Activated T-cell treated with anti-CD3 and anti-CD28 coated beads, Interleukin-2, amount 50 U/mL, for 4 hours (primary cell): ENCODE data around the gene DTNB. TPM values are rescaled to one million over a fixed set of nuclear protein-coding genes. Genes with fewer than 3 reads are reported as not detected.
"Not testable (repeated sequence)": the region's sequence is repeated elsewhere in the genome, so short reads cannot be mapped to it uniquely, and the experiment has no call there.

Experiments used
- ATAC-seq, 2 donors: fragments of 200-7000 bp; cut with Tn5 transposase; one replicate each; pipeline ENCODE4 v1.10.0; 2021
- DNase-seq: peaks from one replicate; pipeline ENCODE4 v3.0.0-alpha.2; 2020
- H3K27me3 Mint-ChIP-seq: one replicate; pipeline ENCODE4 v1.8.0; 2021; ENCODE audit warnings: low read depth, mixed read lengths
- H3K36me3 Mint-ChIP-seq: one replicate; pipeline ENCODE4 v1.8.0; 2022; ENCODE audit warnings: mixed read lengths; ENCODE audit not compliant: insufficient read depth
- H3K4me1 Mint-ChIP-seq: one replicate; pipeline ENCODE4 v1.8.0; 2021; ENCODE audit warnings: low read depth, mixed read lengths
- H3K4me3 Mint-ChIP-seq: one replicate; pipeline ENCODE4 v1.8.0; 2021; ENCODE audit warnings: mild to moderate bottlenecking, moderate library complexity, mixed read lengths
- H3K9me3 Mint-ChIP-seq: one replicate; pipeline ENCODE4 v1.8.0; 2021; ENCODE audit warnings: mixed read lengths
- total RNA-seq, 3 donors: library from RNA; stranded (reverse); gene quantifications; one replicate each; pipeline ENCODE4 v1.2.1, GENCODE V29; 2021

Gene DTNB
- total RNA-seq, 3 donors from 2014 or later: 9.1 to 12.3 (median 11.2) TPM

DNA sequence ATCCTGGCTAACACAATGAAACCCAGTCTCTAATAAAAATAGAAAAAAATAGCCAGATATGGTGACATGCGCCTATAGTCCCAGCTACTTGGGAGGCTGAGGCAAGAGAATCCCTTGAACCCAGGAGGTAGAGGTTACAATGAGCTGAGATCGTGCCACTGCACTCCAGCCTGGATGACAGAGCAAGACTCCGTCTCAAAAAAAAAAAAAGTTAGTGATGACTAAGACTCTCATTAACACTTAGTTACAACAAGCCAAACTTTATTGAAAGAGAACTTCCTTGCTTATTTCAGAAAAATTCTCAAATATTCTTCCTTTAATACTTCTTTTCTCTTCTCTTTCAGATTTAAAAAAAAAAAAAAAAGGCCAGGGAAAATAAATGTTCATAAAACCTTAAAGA, 7.9 kb downstream of the DTNB start:
- H3K9me3 Mint-ChIP-seq, H3K27me3 Mint-ChIP-seq, ATAC-seq, DNase-seq, H3K36me3 Mint-ChIP-seq, H3K4me3 Mint-ChIP-seq: not testable (repeated sequence)
- H3K4me1 Mint-ChIP-seq: peaks cover 15% of the 10 kb centered on the region

DNA sequence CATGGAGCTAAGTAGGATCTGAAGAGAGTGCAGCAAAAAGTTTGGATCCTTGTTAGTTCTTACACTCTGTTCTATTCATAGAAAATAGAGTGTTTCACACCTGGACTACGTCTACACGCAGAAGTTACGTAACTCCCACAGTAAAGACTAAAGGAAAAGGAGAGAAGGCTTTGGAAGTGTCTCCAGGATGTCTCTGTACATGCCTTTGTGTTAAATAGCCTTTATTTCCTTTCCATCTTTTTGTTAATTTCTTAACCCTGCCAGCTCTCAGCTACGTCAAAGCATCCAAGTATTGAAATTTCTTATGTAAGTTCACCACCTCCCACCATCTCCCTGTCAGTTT, 8.4 kb downstream of the DTNB start:
- Mint-ChIP-seq H3K4me1 (peaks cover 17% of the 10 kb centered on the region), H3K36me3 (no peaks in the 10 kb centered on the region), H3K9me3 (no peaks in the 10 kb centered on the region), H3K4me3 (no peak overlapping the region), H3K27me3 (no peaks in the 10 kb centered on the region)
- ATAC-seq (no peak), DNase-seq (no peak)

DNA sequence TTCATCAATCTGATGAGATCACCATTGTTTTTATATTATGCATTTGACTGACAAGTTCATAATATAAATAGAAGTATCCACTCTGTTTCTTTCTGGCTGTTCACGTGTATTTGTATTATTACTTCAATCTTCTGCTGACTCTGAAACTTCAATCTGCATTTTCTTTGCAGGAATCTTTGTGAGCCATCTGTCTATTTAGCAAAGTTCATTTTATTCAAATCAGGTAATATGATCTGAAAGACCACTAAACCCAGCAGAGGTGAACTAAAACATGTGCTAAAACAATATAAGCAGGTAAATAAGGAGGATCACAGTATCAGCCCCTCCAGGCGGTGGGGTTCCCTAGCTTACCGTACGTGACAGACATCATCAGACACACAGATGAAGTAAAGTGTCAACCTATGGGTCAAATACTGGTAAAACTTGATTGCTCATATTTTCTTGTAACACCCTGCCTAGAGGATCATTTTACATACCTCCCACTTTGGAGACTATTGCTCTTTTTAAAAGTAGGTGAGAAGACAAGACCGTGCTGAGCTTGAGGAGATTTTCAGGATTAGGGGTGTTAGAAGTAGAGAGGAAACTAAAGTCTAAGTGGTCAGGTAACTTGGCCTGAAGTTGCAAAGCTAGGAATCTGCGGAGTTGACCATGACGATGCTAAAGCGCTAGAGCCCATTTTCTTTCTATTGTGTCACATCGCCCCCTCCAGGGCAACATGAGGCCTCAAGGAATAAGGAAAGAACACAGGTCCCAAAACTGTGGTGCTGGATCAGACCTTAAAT, 9.0 kb downstream of the DTNB start:
- ATAC-seq (peak in 1 of 2 donors; percentile 28), DNase-seq (no peak)
- H3K4me1 Mint-ChIP-seq: peaks cover 20% of the 10 kb centered on the region
- H3K4me3 Mint-ChIP-seq: no peak overlapping the region
- H3K9me3 Mint-ChIP-seq: no peaks in the 10 kb centered on the region
- no peaks in the 10 kb centered on the region for H3K36me3 Mint-ChIP-seq
- no peaks in the 10 kb centered on the region for H3K27me3 Mint-ChIP-seq

DNA sequence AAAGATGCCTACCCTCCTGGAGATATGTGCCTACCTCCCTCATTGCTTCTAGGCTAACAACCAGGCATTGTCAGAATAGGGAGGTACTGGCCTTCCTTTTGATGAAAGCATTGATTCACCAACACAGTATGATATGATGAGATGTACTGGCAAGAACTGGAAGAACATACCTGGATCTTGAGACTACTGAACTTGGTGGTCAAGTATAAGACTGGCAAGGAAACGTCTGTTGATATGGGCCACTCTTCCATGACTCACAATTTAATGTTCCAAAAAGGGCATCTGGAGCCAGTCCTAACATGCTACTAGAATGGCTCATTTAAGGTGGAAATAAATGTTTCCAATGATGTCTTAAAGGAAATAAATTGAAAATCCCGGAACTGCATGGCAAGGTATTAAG, 18.1 kb downstream of the DTNB start:
- no peak for DNase-seq
- peaks cover 15% of the 10 kb centered on the region for H3K4me1 Mint-ChIP-seq
- H3K36me3 Mint-ChIP-seq: peaks cover 6% of the 10 kb centered on the region
- no peaks in the 10 kb centered on the region for H3K27me3 Mint-ChIP-seq
- no peak overlapping the region for H3K4me3 Mint-ChIP-seq
- ATAC-seq: no peak
- H3K9me3 Mint-ChIP-seq: no peaks in the 10 kb centered on the region

DNA sequence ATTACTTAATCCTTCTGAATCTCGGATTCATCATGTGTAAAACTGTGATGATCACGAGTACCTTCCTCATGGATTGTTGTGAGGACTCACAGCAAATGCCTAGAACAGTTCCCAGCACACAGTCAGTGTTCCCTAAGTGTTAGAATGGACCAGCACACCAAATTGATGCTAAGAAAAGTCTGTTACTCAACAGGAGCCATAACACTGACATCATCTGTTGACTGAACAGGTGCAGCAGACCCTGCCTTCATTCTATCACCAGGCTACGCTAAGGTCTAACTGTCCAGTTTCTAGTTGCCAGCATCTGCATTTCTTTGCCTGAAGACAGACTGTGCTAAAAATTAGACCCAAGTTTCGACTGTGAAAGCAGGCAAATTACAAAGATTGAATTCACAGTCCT, 18.6 kb downstream of the DTNB start:
- ATAC-seq: no peak
- DNase-seq: no peak
- no peaks in the 10 kb centered on the region for H3K9me3 Mint-ChIP-seq
- H3K36me3 Mint-ChIP-seq: peaks cover 11% of the 10 kb centered on the region
- no peaks in the 10 kb centered on the region for H3K27me3 Mint-ChIP-seq
- H3K4me1 Mint-ChIP-seq: peaks cover 12% of the 10 kb centered on the region
- no peak overlapping the region for H3K4me3 Mint-ChIP-seq

DNA sequence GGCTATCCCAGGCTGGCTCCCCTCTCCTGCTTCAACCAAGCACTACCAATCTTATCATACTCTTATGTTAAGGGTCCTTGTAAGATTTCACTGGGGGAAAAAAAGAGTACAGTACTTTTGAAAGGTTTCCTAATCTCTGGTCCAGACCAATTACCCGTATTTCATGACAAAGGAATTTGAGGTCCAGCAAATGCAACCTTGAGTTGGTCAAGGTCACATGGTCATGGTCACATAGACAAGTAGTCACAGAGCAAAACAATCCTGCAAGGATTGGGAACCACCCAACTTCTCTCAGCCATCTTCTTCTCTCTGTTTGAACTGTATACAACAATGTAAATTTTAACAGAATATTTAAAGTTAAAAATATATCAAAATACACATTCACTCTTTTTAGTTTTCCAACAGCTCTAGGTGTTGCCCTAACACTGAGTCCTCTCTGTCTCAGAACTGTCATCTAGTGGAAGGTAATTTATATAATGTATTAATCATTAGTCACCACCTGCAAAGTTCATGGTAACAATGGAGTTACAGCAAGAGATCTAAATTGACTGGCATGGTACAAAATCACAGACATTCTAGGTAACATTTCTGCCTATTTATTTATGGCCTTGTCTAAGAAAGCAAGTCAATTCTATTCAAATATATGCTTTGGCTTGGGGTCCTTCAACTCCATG, 21.5 kb downstream of the DTNB start:
- Mint-ChIP-seq H3K36me3 (peaks cover 19% of the 10 kb centered on the region), H3K4me1 (peaks cover 3% of the 10 kb centered on the region), H3K9me3 (no peaks in the 10 kb centered on the region), H3K4me3 (no peak overlapping the region), H3K27me3 (no peaks in the 10 kb centered on the region)
- ATAC-seq: no peak
- no peak for DNase-seq

DNA sequence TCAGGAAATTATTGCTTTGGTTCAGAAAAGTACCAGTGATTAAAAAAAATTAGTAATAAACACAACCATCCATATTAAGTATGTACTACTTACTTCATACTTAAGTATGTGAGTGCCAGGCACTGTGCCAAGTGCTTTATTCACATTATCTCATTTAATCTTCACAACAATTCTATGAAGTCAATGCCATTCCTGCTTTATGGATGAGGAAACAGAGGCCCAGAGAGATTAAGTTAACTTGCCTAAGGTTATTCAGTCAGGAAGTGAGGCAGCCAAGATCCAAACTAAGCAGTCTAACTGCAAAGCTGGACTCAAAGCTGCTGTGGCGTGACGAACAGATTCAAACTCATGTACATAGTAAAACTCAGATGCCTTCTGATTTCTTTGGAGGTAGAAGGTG, 22.3 kb downstream of the DTNB start:
- DNase-seq (no peak), ATAC-seq (no peak)
- Mint-ChIP-seq H3K27me3 (no peaks in the 10 kb centered on the region), H3K9me3 (no peaks in the 10 kb centered on the region), H3K36me3 (peaks cover 19% of the 10 kb centered on the region), H3K4me3 (no peak overlapping the region), H3K4me1 (no peaks in the 10 kb centered on the region)

DNA sequence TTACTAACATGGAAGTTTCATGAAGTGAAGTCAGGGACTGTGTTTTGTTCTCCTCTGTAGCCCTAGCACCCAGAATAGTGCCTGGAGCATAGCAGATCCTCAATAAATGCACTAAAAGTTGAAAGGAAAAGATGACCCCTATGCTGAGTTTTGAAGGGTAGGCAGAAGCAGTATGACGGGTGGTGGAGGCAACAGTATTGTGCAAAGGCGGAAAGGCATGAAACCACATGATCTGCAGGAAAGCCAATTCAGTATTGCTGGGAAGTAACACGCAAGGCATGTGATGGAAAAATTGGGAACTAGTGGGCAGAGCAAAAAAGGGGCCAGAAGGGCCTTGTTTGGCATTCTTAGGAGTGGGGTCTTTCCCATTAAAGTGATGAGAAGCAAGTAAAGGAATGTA, 23.1 kb downstream of the DTNB start:
- Mint-ChIP-seq H3K9me3 (no peaks in the 10 kb centered on the region), H3K4me3 (no peak overlapping the region)
- DNase-seq: no peak

DNA sequence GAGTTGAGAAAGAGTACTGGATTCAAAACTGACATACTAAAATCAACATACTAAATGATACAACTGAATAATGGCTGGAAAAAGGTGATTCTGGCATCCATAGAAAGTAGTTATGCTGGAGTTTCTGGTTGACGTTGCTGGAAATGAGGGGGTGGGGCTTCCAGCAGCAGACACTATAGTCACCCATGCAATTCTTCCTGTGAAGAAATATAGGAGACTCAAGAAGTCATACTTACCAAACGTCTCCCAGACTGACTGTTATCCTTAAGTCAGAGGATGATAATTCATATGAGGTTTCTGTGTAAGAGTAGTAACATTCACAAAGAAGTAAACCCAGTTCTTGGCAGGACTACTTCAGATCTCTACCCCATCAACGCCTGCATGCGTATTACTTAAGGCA, 23.6 kb downstream of the DTNB start:
- no peaks in the 10 kb centered on the region for H3K9me3 Mint-ChIP-seq
- ATAC-seq (no peak), DNase-seq (no peak)
- H3K27me3 Mint-ChIP-seq: no peaks in the 10 kb centered on the region
- H3K4me1 Mint-ChIP-seq: no peaks in the 10 kb centered on the region
- peaks cover 19% of the 10 kb centered on the region for H3K36me3 Mint-ChIP-seq
- no peak overlapping the region for H3K4me3 Mint-ChIP-seq

More for the DNA sequence above, 23.1 kb downstream of the DTNB start:
- ATAC-seq: no peak
- no peaks in the 10 kb centered on the region for H3K4me1 Mint-ChIP-seq
- no peaks in the 10 kb centered on the region for H3K27me3 Mint-ChIP-seq
- H3K36me3 Mint-ChIP-seq: peaks cover 19% of the 10 kb centered on the region

DNA sequence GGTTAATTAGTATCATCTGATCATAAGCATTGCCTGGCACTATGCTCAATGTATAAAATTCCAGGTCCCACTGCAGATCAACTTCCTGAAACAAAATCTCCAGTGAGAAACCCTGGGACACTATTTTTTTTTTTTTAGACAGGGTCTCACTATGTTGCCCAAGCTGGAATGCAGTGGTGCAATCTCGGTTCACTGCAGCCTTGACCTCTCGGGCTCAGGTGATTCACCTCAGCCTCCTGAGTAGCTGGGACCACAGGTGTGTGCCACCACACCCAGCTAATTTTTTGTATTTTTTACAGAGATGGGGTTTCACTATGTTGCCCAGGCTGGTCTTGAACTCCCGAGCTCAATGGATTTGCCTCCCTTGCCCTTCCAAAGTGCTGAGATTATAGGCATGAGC, 31.1 kb downstream of the DTNB start:
- Mint-ChIP-seq H3K27me3 (no peaks in the 10 kb centered on the region), H3K4me1 (no peaks in the 10 kb centered on the region), H3K4me3 (no peak overlapping the region), H3K36me3 (peaks cover 26% of the 10 kb centered on the region), H3K9me3 (no peaks in the 10 kb centered on the region)
- no peak for ATAC-seq
- no peak for DNase-seq

DNA sequence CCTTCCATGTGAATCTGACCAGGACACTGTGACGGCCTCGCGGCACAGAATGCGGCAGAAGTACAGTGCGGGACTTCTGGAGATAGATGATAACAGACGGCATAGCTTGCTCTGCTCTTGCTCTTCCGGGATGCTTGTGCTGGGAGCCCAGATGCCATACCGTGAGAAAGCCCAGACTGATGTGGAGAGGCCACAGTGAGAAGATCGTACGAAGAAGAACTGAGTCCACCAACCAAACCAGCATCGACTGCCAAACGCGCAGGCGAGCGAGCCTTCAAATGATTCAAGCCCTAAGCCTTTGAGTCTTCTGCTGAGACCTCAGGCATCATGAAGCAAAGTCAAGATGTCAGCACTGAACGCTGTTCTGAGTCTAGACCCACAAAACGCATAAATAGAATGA, 33.7 kb downstream of the DTNB start:
- DNase-seq: no peak
- Mint-ChIP-seq H3K9me3 (no peaks in the 10 kb centered on the region), H3K4me3 (no peak overlapping the region), H3K27me3 (no peaks in the 10 kb centered on the region), H3K4me1 (no peaks in the 10 kb centered on the region), H3K36me3 (peaks cover 30% of the 10 kb centered on the region)
- ATAC-seq: no peak

DNA sequence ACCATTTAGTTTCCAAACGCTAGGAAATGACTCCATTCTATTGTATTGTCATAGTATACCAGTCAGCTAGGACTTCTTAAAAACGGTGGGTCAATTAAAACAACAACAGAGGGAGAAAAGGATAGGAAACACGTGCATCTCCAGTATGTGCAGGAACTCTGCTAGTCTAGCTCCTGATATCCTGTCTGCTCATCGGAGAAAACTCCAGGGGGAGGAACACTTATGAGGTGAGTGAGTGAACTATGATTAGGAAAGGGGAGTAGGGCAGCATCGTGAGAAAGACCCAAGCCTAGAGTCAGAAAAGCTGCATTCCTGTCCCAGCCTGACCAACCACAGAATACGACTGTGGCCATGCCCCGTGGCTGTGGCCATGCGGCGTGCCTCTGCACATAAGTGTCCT, 34.2 kb downstream of the DTNB start:
- Mint-ChIP-seq H3K4me3 (no peak overlapping the region), H3K36me3 (peaks cover 29% of the 10 kb centered on the region), H3K4me1 (no peaks in the 10 kb centered on the region), H3K9me3 (no peaks in the 10 kb centered on the region), H3K27me3 (no peaks in the 10 kb centered on the region)
- ATAC-seq (no peak), DNase-seq (no peak)

DNA sequence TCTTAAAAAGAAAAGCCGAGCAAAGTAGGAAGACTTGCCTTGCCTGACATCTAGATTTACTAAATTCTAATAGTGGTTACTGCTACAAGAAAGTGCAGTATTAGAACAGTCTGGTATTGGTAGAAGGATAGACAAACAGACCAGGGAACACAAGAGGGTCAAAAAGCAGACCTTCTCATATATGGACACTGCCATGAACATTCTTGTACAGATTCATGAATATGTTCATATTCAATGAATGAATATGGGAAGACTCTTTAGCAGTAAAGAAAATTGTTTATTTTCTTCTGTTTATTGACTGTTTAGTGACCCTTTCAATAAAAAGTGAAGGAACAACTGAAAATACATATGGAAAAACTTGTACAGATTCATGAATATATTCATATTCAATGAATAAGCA, 37.6 kb downstream of the DTNB start:
- no peaks in the 10 kb centered on the region for H3K9me3 Mint-ChIP-seq
- no peaks in the 10 kb centered on the region for H3K4me1 Mint-ChIP-seq
- DNase-seq (no peak), ATAC-seq (no peak)
- H3K4me3 Mint-ChIP-seq: no peak overlapping the region
- peaks cover 25% of the 10 kb centered on the region for H3K36me3 Mint-ChIP-seq
- H3K27me3 Mint-ChIP-seq: no peaks in the 10 kb centered on the region

DNA sequence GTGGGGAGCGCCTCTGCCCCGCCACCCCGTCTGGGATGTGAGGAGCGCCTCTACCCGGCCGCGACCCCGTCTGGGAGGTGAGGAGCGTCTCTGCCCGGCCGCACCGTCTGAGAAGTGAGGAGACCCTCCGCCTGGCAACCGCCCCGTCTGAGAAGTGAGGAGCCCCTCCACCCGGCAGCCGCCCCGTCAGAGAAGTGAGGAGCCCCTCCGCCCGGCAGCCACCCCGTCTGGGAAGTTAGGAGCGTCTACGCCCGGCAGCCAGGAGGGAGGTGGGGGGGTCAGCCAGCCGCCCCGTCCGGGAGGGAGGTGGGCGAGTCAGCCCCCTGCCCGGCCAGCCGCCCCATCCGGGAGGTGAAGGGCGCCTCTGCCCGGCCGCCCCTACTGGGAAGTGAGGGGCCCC, 39.6 kb downstream of the DTNB start:
- H3K4me1 Mint-ChIP-seq, DNase-seq, H3K9me3 Mint-ChIP-seq, ATAC-seq, H3K4me3 Mint-ChIP-seq, H3K27me3 Mint-ChIP-seq: not testable (repeated sequence)
- H3K36me3 Mint-ChIP-seq: peaks cover 16% of the 10 kb centered on the region

DNA sequence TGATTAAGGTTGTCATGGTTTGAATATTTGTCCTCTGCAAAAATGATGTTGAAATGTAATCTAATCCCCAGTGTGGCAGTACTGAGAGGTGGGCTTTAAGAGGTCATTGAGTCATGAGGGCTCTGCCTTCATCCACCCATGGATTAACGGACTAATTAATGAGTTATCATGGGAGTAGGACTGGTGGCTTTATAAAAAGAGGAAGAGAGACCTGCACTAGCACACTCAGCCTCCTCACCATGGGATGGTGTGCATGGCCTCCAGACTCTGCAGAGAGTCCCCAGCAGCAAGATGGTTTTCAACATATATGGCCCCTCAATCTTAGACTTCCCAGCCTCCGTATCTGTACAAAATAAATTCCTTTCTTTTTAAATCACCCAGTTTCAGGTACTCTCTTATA, 41.0 kb downstream of the DTNB start:
- Mint-ChIP-seq H3K27me3 (no peaks in the 10 kb centered on the region), H3K9me3 (no peaks in the 10 kb centered on the region), H3K4me3 (no peak overlapping the region), H3K4me1 (no peaks in the 10 kb centered on the region), H3K36me3 (peaks cover 16% of the 10 kb centered on the region)
- ATAC-seq: no peak
- no peak for DNase-seq
